ENCODE results near the gene ACHE.

The ACHE gene

DNA sequence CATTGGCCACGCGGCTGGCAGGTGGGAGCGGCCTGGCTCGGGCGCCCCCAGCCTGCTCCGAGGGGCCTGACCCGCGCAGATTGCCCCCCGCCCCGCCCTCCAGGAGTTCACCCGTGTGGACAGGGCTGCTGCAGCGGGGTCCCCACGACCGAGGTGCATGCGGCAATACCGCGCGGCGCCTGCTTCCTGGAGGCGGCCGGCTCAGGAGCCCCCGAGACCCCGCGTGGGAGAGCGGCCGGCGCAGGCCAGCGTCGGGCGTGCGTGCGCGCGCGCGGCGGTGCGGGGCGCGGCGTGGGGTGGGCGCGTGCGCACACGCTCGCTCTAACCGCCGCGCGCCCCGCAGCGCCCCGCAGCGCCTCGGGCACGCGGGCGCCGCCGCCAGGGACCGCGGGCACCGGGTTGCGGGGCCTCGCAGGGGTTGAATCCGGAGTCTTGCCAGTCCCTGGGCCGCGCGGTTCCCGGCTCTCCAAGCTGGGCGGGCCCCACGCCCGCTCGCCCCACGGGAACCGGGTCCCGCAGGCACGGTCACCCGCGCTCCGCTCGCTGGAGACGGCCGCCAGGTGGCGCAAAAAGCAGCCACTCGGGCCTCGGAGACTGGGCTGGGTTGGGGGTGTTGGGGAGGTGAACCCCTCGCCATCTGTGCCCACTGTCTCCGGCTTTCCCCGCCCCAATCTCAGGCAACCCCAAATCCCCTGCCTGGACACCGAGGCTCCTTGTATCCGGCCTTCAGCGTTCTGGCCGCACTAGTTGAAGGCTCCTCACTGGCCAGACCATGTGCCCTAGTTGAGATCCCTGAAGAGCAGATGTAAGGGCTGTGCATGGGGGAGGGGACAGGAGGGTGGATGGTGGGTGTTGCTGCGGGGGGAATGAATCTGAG is 1.3 kb upstream of the ACHE start:
- no peak for DNase-seq (ENCODE audit: low read depth in 2 of 2)

DNA sequence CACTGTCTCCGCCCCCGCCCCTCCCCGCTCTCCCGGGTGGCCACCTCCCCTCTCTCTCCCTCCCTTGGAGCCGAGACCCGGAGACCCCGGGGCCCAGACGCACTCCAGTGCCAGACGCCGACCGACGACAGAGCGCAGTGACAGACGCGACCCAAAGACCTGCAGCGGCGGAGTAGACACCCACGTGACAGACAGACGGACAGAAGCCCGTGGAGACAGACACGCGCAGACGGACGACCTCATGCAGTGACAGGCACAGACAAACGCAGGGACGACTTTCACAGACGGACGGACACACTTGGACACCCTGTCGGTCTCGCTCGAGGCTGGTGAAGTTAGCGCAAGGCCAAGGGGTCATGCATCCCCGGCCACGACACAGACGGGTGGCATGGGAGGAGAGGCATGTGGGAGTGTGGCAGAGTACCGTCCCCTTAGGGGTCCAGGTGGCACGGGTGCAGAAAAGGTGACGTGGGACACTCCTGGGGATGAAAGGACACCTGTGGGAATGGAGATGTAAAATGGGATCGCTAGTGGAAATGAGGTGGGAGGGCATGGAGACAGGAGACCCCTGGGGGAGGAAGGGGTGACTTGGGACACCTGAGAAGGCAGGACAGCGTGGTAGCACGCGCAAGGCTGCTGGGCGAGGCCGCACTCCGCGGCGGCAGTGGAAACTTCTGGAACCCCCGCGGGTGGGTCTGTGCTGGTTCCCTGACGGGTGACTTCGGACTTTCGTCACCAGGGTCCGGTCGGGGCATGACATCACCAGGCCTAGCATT is 456 bp upstream of the ACHE start:
- no peak for DNase-seq (ENCODE audit: low read depth in 2 of 2)

DNA sequence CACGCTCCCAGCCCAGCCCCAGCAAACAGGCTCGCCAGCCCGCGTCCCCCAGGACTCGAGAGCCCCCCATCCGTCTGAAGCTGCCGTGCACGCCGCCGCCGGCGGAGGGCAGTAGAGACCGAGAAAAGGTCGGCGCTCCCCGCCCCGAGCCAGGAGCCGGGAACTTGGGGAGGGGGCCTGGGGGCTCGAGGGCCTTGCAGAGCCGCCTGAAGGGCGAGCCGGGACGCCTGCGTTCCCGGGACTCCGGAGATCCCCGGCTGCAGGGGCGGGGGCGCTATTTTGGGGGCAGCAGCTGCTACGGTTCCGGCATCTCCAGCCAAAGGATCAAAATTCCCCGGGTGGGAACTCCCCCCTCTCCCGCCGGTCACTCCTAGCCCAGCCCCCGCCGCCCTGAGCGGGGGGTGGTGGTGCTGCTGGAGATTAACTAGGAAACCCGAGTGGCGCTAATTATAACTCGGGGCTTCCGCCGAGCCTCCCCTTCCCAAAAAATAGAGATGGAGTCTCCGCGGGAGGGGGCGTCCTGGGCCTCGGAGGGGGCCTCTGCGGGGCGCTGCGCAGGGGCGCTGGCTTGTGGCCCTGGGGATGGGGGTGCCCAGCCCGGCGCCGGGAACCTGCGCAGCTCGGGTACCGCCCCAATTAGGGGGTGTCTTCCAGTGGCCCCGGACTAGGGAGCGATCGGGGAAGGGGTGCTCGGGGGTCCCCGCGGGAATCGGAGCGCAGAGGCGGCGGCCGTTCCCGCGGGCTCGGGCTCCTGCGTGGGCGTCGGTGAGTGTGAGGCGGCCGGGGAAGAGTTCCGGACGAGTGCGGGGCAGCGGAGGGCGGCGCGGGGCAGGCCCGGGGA is 608 bp downstream of the ACHE start:
- no peak for DNase-seq (ENCODE audit: low read depth in 2 of 2)

DNA sequence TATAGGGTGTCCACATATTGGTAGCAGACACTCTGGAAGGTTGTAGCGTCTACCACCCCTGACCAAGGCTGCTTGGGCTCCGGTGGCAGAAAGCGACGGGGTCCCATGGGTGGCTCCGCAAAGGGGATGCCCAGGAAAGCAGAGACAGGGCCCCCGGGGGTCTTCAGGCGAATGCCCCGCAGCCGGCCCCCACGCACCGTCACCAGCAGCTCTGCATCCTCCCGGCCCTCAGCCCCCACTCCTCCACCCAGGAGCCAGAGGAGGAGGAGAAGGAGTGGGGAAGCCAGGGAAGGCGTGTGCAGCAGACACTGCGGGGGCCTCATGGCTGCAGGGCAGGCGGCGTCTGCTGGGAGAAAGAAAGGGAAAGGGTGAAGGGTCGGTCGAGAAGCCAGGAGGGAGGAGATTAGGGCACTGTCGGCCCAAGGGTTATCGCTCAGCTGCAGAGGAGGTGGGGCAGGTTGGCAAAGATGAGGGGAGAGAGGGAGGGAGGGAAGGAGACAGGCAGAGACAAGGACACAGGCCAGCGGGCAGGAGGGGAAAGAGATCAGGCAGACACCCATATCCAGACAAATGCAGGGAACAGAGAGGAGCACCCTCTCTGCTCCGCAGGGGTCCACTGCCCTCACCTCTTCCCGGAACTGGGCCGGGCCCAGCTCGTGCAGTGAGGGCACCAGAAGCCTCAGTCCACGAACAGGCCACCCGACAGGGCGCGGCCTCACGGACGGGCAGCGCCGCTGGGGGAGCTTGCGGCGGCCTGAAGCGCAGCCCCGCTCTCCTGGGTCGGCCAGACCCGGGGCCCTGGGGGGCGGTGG is 1.6 kb downstream of the ACHE start:
- DNase-seq (ENCODE audit: low read depth in 2 of 2), result no peak

DNA sequence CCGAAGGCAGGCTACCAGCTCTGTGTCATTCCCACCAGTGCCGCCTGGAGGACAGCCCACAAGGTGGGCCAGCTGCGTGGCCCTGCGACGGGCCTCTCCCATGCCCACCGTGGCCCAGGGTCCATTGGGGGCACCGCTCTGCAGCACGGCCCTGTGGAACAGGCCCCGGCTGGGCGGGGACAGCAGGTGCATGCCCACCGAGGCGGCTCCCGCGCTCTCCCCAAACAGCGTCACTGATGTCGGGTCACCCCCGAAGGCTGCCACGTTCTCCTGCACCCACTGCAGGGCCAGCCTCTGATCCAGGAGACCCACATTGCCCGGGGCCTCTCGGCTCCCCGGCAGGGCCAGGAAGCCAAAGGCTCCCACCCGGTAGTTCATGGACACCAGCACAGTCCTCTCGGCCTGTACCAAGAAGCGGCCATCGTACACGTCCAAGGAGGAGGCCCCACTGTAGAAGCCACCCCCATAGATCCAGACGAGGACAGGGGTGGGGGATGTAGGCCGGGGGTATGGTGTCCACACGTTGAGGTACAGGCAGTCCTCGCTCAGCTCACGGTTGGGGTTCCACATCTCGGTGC is 2.3 kb downstream of the ACHE start:
- no peak for DNase-seq (ENCODE audit: low read depth in 2 of 2)

DNA sequence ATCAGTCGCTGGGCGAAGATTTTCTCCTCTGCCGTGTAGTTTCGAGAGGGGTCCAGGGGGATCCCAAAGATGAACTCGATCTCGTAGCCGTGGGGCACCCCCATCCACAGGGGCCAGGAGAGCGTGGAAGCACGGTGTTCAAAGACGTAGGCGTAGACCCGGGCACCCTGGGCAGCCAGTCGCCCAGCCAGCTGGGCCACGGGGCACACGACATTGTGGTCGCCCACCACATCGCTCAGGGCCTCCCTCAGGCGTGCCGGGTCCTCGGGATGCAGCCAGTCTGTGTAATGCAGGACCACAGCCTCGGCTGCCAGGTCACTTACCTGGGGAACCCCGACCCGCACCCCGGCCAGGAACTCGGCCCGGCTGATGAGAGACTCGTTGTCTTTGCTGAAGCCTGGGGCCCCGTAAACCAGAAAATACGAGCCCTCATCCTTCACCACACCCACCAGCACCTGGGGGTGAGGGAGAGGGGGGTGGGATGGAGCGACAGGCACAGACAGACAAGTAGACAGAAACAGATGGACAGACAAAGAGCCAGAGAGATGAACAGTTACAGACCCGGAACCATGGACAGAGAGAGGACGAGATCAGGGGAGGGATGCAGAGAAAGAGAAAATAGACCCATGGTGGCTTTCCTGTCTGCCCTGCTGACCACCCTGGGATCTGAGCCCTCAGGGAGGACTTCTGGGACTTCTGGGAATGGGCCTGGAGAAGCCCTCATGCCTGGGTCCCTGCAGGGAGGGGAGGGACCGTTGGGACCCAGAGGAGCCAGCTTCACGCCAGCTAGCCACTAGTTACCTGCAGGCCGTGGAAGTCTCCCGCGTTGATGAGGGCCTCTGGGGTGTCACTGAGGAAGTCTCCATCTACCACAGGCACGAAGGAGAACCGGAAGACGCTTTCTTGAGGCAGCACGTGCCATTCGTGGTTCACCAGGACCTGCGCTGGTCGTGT is 3.0 kb downstream of the ACHE start:
- no peak for DNase-seq (ENCODE audit: low read depth in 2 of 2)

DNA sequence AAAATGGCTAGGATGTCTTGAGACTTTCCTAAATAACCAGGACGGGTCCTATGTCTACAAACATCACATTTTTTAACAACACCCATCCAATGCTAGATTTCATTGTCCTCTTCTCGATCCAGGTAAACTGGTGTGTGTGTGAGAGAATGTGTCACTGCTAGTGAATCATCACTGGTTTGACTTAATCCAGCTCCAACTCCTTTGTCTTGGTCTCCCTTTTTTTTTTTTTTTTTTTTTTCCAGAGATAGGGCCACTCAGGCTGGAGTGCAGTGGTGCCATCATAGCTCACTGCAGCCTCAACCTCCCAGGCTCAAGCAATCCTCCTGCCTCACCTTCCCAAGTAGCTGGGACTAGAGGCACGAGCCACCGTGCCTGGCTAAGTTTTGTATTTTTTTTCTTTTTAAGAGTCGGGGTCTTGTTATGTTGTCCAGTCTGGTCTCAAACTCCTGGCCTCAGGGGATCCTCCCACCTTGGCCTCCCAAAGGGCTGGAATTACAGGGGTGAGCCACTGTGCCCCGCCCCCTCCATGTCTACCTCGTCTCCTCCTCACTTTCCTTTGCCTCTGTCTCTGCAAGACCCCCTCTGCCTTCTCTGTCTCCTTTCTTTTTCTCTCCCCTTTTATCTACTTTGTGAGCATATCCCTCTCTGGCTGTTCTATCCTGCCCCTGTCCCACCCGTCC is 4.0 kb downstream of the ACHE start:
- DNase-seq (ENCODE audit: low read depth in 2 of 2), result no peak

DNA sequence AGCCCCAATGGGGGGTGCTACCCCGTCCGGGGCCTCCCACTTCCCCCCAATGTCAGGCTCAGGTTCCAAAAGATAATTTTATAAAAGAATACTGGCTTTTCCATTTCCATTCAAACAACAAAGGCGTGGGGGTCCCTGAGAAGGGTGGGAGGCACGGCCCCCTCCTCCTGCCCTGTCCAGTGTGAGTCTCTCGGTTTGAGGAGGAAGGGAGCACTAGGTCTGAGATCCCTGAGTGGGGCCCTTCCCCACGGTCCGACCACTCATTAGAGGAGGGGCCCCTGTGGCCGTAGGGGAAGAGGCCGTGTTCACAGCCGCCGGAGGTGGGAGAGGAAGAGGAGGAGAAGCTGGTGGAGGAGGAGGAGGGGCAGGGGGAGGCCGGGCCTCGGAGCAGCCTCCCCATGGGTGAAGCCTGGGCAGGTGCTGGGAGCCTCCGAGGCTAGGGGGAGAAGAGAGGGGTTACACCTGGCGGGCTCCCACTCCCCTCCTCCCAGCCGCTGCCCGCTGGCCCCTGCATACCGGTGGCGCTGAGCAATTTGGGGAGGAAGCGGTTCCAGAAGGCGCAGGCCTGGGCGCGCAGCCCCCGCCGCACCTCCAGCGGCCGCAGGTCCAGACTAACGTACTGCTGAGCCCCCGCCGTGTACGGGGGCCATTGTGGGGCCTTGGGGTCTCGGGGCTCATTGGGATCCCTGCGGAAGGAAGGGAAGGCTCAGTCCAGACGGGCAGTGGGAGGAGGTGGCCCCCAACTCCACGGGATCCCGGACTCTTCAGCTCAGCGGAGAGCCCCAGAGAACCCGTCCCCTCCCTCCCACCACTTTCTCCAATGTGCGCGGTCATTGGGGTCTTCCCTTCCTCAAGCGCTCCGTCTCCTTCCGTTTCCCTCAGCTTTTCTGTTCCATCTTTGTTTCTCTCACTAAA is 4.8 kb downstream of the ACHE start:
- DNase-seq (ENCODE audit: low read depth in 2 of 2), result no peak

DNA sequence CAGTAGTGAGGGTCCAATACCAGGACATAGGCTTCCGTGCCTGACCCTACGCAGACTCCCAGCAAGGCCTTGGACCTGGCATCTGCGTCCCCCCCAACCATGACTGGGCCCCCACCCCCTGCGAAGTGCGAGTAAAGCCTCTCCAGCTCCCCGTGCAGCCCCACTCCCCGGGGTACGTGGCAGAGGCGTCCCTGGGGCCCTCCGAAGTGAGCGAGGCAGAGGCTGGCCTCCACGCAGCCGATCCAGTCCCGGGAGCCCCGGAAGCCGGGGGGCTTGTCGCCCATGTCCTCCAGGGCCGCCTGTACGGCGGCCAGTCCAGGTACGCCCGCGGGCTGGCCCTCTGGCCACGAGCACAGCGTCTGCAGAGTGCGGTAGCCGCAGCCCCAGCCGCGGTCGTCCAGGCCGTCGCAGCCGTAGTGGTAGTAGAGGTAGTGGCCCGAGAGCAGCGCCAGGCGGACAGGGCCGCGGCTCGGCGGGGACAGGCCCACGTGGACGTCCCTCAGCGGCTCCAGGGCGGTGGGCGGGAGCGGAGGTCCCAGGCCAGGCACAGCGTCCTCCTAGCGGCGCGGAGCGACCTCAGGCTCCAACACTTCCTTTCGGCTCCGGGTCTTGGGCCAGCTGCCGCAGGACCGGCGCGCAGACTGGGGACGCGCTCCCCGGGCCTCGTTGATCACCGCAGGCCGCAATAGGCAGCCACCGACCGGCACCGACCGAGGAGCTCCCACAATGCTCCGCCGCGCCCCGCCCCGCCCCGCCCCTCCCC is 6.5 kb downstream of the ACHE start, which contains the start of gene UFSP1:
UFSP1 (minus strand) TSS at position 728 of the 763 bp plus-strand sequence; CDS start at position 284, 444 bp downstream.
- DNase-seq (ENCODE audit: low read depth in 2 of 2), result no peak

DNA sequence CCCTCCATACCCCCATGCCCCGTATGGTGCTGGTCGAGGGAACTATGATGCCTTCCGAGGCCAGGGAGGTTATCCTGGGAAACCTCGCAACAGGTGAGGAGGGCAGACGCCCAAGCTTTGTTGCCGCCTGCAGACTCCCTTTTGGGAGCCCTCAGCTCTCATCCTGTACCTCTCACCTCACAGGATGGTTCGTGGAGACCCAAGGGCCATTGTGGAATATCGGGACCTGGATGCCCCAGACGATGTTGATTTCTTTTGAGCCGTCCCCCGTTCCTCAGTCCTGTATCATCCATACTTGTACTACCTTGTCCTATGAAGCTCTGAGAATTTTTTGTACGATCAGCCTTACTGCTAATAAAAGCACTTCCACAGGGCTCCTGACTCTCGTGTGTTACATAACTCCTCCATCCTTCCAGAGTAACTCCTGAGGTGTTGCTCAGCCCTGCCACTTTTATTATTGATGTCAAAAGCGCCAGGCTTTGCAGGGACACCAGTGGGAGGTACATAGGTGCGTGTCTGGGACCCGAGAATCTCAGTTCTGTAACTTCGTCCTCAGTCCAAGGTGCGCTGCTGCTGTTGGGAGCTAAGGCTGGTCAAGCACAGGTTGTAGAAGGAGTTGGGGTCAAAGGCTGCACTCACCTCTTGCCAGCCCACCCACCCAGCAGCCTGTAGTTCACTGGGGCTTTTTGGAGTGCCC is 7.2 kb downstream of the ACHE start:
- DNase-seq (ENCODE audit: low read depth in 2 of 2), result no peak

DNA sequence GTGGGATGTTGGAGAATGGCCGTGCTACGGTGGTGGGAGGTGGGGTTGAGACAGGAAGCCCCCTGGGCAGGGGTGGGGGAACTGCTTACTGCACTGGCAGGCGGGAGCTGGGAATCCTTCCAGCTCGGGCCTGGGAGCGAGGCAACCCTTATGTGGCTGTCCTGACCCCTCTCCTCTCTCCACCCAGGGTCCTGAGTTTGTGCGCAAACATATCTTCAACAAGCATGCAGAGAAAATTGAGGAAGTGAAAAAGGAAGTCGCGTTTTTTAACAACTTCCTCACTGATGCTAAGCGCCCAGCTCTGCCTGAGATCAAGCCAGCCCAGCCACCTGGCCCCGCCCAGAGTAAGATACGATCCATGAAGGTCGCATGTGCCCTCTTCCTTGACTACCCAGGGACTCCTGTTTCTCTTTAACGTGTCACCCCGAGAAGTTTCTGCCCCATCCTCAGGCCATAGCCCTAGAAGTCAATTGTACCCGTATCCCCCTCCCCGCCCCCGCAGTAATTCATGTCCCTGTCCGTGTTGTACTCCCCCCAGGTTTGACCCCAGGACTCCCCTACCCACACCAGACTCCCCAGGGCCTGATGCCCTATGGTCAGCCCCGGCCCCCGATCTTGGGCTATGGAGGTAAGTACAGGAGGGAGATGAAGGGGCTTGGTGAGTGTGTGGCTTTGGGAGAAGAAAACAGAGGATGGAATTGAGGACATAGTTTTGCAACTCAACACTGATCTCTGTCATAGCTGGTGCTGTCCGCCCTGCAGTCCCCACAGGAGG is 8.0 kb downstream of the ACHE start:
- no peak for DNase-seq (ENCODE audit: low read depth in 2 of 2)

DNA sequence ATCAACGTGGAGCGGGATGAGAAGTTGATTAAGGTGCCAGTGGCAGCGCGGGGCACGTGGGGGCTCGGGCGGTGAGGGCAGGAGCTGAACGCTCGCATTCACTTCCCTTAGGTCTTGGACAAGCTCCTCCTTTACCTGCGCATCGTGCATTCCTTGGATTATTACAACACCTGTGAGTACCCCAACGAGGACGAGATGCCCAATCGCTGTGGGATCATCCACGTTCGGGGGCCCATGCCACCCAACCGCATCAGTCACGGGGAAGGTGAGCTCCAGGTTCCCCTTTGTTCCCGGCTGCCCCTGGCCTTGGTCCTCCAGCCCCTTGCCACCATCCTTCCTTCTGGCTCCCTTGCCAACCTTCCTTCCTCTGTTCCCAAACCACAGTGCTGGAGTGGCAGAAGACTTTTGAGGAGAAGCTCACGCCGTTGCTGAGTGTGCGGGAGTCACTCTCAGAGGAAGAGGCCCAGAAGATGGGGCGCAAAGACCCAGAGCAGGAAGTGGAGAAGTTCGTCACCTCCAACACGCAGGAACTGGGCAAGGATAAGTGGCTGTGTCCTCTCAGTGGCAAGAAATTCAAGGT is 8.7 kb downstream of the ACHE start:
- DNase-seq (ENCODE audit: low read depth in 2 of 2), result no peak

DNA sequence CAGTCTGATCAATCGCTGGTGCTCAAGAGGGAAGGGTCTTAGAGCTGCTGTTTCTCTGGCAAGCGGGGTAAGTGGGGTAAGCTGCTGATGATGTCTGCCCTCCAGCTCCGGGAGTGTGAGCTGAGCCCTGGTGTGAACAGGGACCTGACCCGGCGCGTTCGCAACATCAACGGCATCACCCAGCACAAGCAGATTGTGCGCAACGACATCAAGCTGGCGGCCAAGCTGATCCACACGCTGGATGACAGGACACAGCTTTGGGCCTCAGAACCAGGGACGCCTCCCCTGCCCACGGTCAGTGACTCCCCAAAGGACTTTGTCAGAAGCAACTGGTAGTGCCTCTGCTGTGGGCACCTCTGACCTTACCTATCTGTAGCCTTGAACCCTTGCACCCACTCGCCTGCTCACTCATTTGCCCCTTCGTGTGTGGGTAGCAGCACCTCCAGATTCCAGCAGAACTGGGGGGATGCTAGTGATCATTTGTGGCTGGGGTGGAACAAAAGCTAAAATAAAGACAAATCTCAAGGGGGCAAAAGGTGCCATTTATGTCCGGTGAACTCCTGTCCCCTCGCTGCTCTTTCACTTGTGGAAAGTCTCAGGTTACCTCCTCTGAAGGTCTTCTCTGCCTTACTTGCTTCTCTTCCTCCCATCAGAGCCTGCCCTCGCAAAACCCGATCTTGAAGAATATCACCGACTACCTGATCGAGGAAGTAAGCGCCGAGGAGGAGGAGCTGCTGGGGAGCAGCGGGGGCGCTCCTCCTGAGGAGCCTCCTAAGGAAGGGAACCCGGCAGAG is 9.3 kb downstream of the ACHE start:
- no peak for DNase-seq (ENCODE audit: low read depth in 2 of 2)

DNA sequence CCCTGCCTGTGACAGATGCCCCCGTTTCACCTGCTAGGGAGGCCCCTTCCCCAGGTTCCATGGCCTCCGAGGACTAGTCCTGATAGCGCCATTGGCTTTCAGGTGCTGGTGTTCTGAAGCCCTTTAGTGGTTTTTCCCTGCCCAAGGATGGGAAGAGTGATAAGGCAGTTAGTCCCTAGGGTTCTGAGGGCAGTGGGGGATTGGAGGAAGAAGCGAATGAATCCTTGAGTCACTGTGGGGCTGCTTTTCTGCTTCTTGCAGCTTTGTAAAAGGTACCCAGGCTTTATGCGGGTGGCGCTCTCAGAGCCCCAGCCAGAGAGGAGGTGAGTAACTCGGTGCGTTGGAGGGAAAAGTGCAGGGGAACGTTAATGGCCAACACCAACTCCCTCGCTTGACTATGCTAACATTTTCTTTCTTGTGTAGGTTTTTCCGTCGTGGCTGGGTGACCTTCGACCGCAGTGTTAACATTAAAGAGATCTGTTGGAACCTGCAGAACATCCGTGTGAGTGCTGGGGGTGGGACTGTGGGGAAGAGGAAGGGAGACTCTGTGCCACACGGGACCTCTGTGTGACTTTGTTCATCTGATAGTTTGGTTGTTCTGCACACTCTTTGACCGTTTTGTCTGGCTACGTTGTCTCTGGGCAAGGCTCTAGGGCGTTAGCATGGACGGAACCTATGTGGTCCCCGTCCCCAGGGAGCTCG is 10.1 kb downstream of the ACHE start:
- DNase-seq (ENCODE audit: low read depth in 2 of 2), result no peak
